ENCODE results near the gene SMAD1.
"Not testable (repeated sequence)": the region's sequence is repeated elsewhere in the genome, so short reads cannot be mapped to it uniquely, and the experiment has no call there.

The SMAD1 gene

DNA sequence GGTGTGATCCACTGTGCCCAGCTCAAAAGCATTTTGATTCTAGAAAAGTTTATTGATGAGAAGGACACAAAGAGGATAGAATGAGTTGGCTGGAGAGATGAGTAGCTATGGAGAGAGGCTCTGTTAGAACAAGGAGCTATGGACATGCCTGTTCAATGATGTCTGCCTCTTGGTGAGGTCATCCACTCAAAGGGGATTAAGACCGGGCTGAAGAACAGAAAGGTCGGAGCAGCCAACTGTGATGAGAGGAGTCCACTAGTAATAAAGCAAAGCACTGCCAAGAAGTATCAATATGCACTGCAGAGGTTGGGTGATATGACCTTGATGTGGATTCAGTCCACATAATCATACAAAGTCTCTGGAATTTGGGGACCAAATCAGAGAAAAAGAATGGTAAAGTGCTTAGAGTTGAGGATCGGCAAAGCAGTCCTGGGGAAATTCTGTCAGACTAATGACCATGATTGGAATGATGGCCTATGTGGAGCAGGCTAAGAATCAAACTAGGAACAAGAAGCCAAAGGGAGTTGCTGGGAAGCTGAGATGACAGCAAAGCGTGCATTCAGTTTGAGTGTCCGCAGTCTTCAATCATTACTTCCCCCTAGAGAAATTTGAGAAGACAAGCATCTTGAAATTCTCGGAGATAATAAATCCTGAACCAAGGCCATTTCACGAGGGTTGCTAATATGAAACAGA is 81.8 kb downstream of the SMAD1 start:
- H3K4me3 ChIP-seq, result no peak overlapping the region
- peaks cover 0 to 19% (median 15%) of the 10 kb centered on the region in 10 experiments; a peak in 14 of 20 replicates for H3K4me1 ChIP-seq
- peaks cover 26 to 42% (median 33%) of the 10 kb centered on the region in 11 experiments for H3K36me3 ChIP-seq
- no peak overlapping the region for H3K4me2 ChIP-seq
- no peak overlapping the region for H3K27ac ChIP-seq
- no peaks in the 10 kb centered on the region for H3K27me3 ChIP-seq
- no peak for TF ChIP-seq Cebpa-rat (IDR thresholded peaks at IDR 0.05)
- no peak overlapping the region for H3K9ac ChIP-seq
- H3K9me3 ChIP-seq (replicated peaks in 1 of 11), result peaks cover 21 to 37% (median 27%) of the 10 kb centered on the region in 11 experiments
- no peaks in the 10 kb centered on the region for H4K20me1 ChIP-seq

DNA sequence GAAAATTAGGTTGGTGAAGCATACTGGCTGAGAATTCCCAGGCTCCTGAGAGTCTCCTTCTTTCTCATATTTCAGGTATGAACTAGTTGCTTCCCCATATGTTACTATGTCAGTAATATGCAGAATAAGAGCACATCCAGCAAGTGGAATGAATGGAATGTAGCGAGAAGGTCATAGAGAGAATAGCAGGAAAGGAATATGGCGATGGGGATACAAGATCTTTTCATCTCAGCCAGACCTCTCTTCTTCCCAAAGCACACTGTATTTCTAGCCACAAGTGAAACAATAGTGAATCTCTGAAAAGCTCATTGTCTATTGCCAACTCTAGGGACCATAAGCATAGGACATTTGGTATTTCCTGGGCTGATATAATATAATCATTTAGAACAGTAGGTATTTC is 82.9 kb downstream of the SMAD1 start:
- peaks cover 28 to 45% (median 32%) of the 10 kb centered on the region in 11 experiments for H3K9me3 ChIP-seq (replicated peaks in 1 of 11)
- no peaks in the 10 kb centered on the region for H3K27me3 ChIP-seq
- no peak overlapping the region for H3K9ac ChIP-seq
- H3K36me3 ChIP-seq, result peaks cover 15 to 31% (median 22%) of the 10 kb centered on the region in 11 experiments
- H3K27ac ChIP-seq, result peak overlapping the region in 4 of 11 experiments; percentile 7 to 68 (median 45); a peak in 4 of 22 replicates
- peak overlapping the region in 6 of 11 experiments; percentile 6 to 59 (median 48); a peak in 4 of 22 replicates for H3K4me2 ChIP-seq
- peaks cover 0 to 19% (median 15%) of the 10 kb centered on the region in 10 experiments; a peak in 14 of 20 replicates for H3K4me1 ChIP-seq
- TF ChIP-seq Cebpa-rat (IDR thresholded peaks at IDR 0.05), result no peak
- H3K4me3 ChIP-seq, result no peak overlapping the region
- H4K20me1 ChIP-seq, result no peaks in the 10 kb centered on the region

GRCh38 chr4:145565328-145565727 is 83.7 kb downstream of the SMAD1 start:
- peak overlapping the region in 6 of 11 experiments; percentile 27 to 68 (median 61); a peak in 11 of 22 replicates for H3K27ac ChIP-seq
- H3K9me3 ChIP-seq (replicated peaks in 1 of 11), result peaks cover 24 to 42% (median 30%) of the 10 kb centered on the region in 11 experiments
- peaks cover 0 to 19% (median 15%) of the 10 kb centered on the region in 10 experiments; a peak in 14 of 20 replicates for H3K4me1 ChIP-seq
- no peaks in the 10 kb centered on the region for H4K20me1 ChIP-seq
- peak overlapping the region in 3 of 11 experiments; percentile 10 to 28 (median 15); a peak in 2 of 22 replicates for H3K9ac ChIP-seq
- no peak overlapping the region for H3K4me3 ChIP-seq
- peaks cover 7 to 23% (median 14%) of the 10 kb centered on the region in 11 experiments; a peak in 20 of 22 replicates for H3K36me3 ChIP-seq
- TF ChIP-seq Cebpa-rat (IDR thresholded peaks at IDR 0.05), result peak in 3 of 11 experiments; percentile 0 to 49 (median 4); a peak in 1 of 22 replicates
- H3K4me2 ChIP-seq, result peak overlapping the region in 9 of 11 experiments; percentile 6 to 59 (median 48); a peak in 15 of 22 replicates
- no peaks in the 10 kb centered on the region for H3K27me3 ChIP-seq

GRCh38 chr4:145566086-145566708 is 84.5 kb downstream of the SMAD1 start:
- H3K27ac ChIP-seq, result peak overlapping the region in 6 of 11 experiments; percentile 27 to 68 (median 61); a peak in 11 of 22 replicates
- H3K4me1 ChIP-seq, result peaks cover 0 to 19% (median 15%) of the 10 kb centered on the region in 10 experiments; a peak in 14 of 20 replicates
- peaks cover 25 to 45% (median 32%) of the 10 kb centered on the region in 11 experiments for H3K9me3 ChIP-seq (replicated peaks in 1 of 11)
- H3K36me3 ChIP-seq, result peaks cover 0 to 14% (median 6%) of the 10 kb centered on the region in 11 experiments; a peak in 8 of 22 replicates
- no peak for TF ChIP-seq Cebpa-rat (IDR thresholded peaks at IDR 0.05)
- no peaks in the 10 kb centered on the region for H3K27me3 ChIP-seq
- peak overlapping the region in 2 of 11 experiments; percentile 15 to 28; a peak in 1 of 22 replicates for H3K9ac ChIP-seq
- H4K20me1 ChIP-seq, result no peaks in the 10 kb centered on the region
- no peak overlapping the region for H3K4me3 ChIP-seq
- H3K4me2 ChIP-seq, result peak overlapping the region in 7 of 11 experiments; percentile 38 to 59 (median 53); a peak in 14 of 22 replicates

DNA sequence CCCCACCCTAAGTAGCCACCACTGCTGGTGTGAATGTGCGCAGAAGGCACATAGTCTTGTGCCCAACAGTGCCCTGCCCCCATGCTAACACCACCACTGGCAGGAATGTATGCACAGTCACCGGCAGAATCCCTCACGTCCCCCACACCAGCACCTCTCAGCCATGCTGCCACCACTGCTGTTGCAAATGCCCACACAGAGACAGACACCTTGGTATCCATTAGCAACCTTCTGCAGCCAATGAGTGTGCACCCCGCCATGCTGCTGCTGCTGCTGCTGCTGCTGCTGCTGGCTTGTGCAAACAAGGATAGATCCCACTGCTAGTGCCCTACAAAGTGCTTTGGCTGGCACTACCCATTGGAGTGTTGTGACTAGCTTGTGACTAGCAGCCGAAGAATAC is 85.1 kb downstream of the SMAD1 start:
- peaks cover 0 to 19% (median 15%) of the 10 kb centered on the region in 10 experiments; a peak in 14 of 20 replicates for H3K4me1 ChIP-seq
- TF ChIP-seq Cebpa-rat (IDR thresholded peaks at IDR 0.05), result no peak
- no peak overlapping the region for H3K9ac ChIP-seq
- no peaks in the 10 kb centered on the region for H4K20me1 ChIP-seq
- peaks cover 0 to 9% (median 3%) of the 10 kb centered on the region in 11 experiments; a peak in 6 of 22 replicates for H3K36me3 ChIP-seq
- H3K4me3 ChIP-seq, result no peak overlapping the region
- peaks cover 27 to 46% (median 34%) of the 10 kb centered on the region in 11 experiments for H3K9me3 ChIP-seq (replicated peaks in 1 of 11)
- 0 out of 22 replicates have a peak overlapping the region, but pooled peaks of 1 of the 11 experiments have one; percentile 68 for H3K27ac ChIP-seq
- H3K4me2 ChIP-seq, result no peak overlapping the region; a peak in 2 of 22 replicates
- no peaks in the 10 kb centered on the region for H3K27me3 ChIP-seq

DNA sequence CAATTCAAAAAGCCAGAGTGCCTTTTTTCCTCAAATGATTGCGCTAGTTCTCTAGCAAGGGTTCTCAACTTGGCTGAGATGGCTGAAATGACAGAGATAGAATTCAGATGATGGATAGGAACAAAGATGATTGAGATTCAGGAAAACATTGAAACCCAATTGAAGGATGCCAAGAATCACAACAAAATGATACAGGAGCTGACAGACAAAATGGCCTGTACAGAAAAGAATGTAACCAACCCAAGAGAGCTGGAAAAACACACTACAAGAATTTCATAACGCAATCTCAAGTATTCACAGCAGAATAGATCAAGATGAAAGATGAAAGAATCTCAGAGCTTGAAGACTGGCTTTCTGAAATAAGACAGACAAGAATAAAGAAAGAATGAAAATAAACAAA is 85.9 kb downstream of the SMAD1 start:
- no peak overlapping the region for H3K4me2 ChIP-seq
- no peaks in the 10 kb centered on the region for H4K20me1 ChIP-seq
- no peak overlapping the region for H3K9ac ChIP-seq
- H3K4me3 ChIP-seq, result no peak overlapping the region
- no peak for TF ChIP-seq Cebpa-rat (IDR thresholded peaks at IDR 0.05)
- peaks cover 0 to 4% (median 0%) of the 10 kb centered on the region in 11 experiments; a peak in 2 of 22 replicates for H3K36me3 ChIP-seq
- no peak overlapping the region for H3K27ac ChIP-seq
- H3K9me3 ChIP-seq (replicated peaks in 1 of 11), result peaks cover 33 to 54% (median 40%) of the 10 kb centered on the region in 11 experiments
- peaks cover 0 to 19% (median 15%) of the 10 kb centered on the region in 10 experiments; a peak in 14 of 20 replicates for H3K4me1 ChIP-seq
- no peaks in the 10 kb centered on the region for H3K27me3 ChIP-seq

DNA sequence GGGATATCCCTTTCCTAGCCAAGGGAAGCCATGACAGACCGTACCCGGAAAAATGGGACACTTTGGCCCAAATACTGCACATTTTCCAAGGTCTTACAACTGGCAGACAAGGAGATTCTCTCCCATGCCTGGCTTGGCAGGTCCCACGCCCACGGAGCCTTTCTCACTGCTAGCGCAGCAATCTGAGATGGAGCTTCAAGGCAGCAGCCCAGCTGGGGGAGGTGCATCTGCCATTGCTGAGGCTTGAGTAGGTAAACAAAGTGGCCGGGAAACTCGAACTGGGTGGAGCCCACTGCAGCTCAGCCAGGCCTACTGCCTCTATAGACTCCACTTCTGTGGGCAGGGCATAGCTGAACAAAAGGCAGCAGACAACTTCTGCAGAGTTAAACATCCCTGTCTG is 92.9 kb downstream of the SMAD1 start:
- peaks cover 6 to 37% (median 25%) of the 10 kb centered on the region in 11 experiments; a peak in 21 of 22 replicates for H3K9me3 ChIP-seq (replicated peaks in 1 of 11)
- not testable (repeated sequence) for H4K20me1 ChIP-seq, H3K36me3 ChIP-seq, H3K9ac ChIP-seq, H3K4me1 ChIP-seq, H3K4me2 ChIP-seq, H3K27ac ChIP-seq, H3K27me3 ChIP-seq, H3K4me3 ChIP-seq

- Histone ChIP-seq H3K9ac (no peak overlapping the region), H3K27me3 (no peaks in the 10 kb centered on the region), H3K4me3 (no peak overlapping the region), H3K9me3 (replicated peaks in 1 of 11) (peaks cover 0 to 11% (median 7%) of the 10 kb centered on the region in 11 experiments; a peak in 8 of 22 replicates), H3K4me2 (no peak overlapping the region), H3K4me1 (no peaks in the 10 kb centered on the region), H3K27ac (no peak overlapping the region), H4K20me1 (no peaks in the 10 kb centered on the region), H3K36me3 (no peaks in the 10 kb centered on the region)
- TF ChIP-seq Cebpa-rat (IDR thresholded peaks at IDR 0.05), result no peak
Measured at GRCh38 chr4:145580906-145581305, 99.3 kb downstream of the SMAD1 start.
